Vagina (tissue), 2 donors: Measurements from ENCODE around the gene OBSCN.

Source experiments
- CTCF ChIP-seq, 3 experiments: fragments of 450-650 bp in 2 of 3; fragments of 200-600 bp in 1 of 3; sonication (generic) in 1 of 3; IDR thresholded peaks; one replicate each; pipeline ENCODE4 v1.5.1; 2017 to 2019; ENCODE audit warnings: antibody characterized with exemption in 3 of 3, mild to moderate bottlenecking in 2 of 3, moderate library complexity in 2 of 3
- POLR2A ChIP-seq, 2 donors: fragments of 450-650 bp; IDR thresholded peaks; one replicate each; pipeline ENCODE4 v1.6.1; 2017; ENCODE audit warnings: antibody characterized with exemption in 2 of 2, mild to moderate bottlenecking in 2 of 2, moderate library complexity in 2 of 2

DNA sequence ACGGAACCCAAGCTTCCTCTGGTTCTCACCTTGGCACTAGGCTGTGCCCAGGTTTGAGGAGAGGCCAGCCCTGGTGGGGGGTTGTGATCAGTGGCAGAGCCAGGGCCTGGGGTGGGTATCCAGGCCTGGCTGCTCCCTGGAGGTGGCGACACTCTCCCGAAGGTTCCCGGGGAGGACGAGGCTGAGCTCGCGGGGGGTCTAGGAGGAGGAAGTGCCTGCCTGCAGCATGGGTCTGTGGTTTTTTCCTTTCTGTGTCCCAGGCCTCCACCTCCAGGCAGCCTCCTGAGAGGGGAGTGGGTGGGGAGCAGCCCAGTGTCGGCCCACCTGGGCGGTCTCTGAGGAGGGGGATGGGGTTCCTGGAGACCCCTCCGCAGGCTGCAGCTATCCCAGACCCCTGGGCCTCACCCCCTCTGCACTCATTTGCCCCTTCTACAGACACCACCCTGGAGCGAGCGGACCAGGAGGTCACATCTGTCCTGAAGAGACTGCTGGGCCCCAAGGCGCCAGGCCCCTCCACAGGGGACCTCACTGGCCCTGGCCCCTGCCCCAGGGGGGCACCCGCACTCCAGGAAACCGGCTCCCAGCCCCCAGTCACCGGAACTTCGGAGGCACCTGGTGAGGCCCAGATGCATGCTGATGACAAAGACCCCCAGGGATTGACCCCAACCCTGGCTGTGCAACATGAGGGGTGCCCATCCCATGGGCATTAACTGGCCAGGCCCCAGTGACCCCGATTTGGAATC, 154.5 kb downstream of the OBSCN start:
- TF ChIP-seq POLR2A (IDR thresholded peaks at IDR 0.05): no peak
- TF ChIP-seq CTCF (IDR thresholded peaks at IDR 0.05): no peak
